Pancreas (tissue), 10 donors: ENCODE measurements around the gene RHOH. TPM values are rescaled to one million over a fixed set of nuclear protein-coding genes. Genes with fewer than 3 reads are reported as not detected.
"Not testable (repeated sequence)": the region's sequence is repeated elsewhere in the genome, so short reads cannot be mapped to it uniquely, and the experiment has no call there.

Experiments
- ATAC-seq, 4 donors: fragments of 200-7000 bp; cut with Tn5 transposase; one replicate each; pipeline versions ENCODE4 v1.8.0 to v1.9.1; 2020; ENCODE audit warnings: mild to moderate bottlenecking in 4 of 4, moderate library complexity in 4 of 4
- DNase-seq, 6 donors: peaks; one replicate each; pipeline ENCODE4 v3.0.0-alpha.2; 2020
- FAIRE-seq: peaks from 2 replicates; lab custom pipeline; 2012; peaks lifted over from hg19 to GRCh38; lab: Jason Lieb, UNC
- H3K27ac ChIP-seq, 4 donors: fragments of 200-600 bp; sonication (generic); 1 replicate in 3 of 4; 2 replicates in 1 of 4; pipeline versions ENCODE4 v1.5.0 to v1.8.0; 2020
- H3K27me3 ChIP-seq, 4 donors: fragments of 200-600 bp; one replicate each; pipeline ENCODE4 v1.8.0; 2021
- H3K36me3 ChIP-seq, 3 donors: fragments of 200-600 bp; sonication (generic) in 1 of 3; one replicate each; pipeline versions ENCODE4 v1.5.0 to v1.8.0; 2020 to 2021
- H3K4me1 ChIP-seq, 3 donors: fragments of 200-600 bp; one replicate each; pipeline ENCODE4 v1.8.0; 2021
- H3K4me3 ChIP-seq, 4 donors: fragments of 200-600 bp; sonication (generic) in 2 of 4; one replicate each; pipeline versions ENCODE4 v1.5.0 to v1.8.0; 2020 to 2021
- H3K9me3 ChIP-seq, 4 donors: fragments of 200-600 bp; one replicate each; pipeline ENCODE4 v1.8.0; 2021
- WGBS, 2 donors: extraction: QIAGEN DNeasy Blood & Tissue Kit; methylation state at CpG; one replicate each; pipeline ENCODE4 v1.1.7; 2013; 5-methylcytosine and 5-hydroxymethylcytosine counted together
- intact Hi-C, 3 donors: fragments of 100-400 bp; cut with DNase I; formaldehyde crosslinking; loops; one replicate each; pipeline versions ENCODE4 v1.11.1 to v1.14.2; 2022
- polyA plus RNA-seq, 2 donors: library from polyadenylated mRNA; stranded (reverse); fragments of 200-250 nt; gene quantifications; one replicate each; pipeline ENCODE4 v1.2.3, GENCODE V29; 2013
- total RNA-seq, 6 donors: library from RNA; stranded (reverse); fragmentation: NEBNext Ultra II Directional in 4 of 6; extraction: Animal tissue kit (Norgen Biotek cat#: 25700) in 4 of 6; gene quantifications; one replicate each; pipeline versions ENCODE4 v1.2.1 to v1.2.4, GENCODE V29; 2021 to 2023
- TF ChIP-seq, protein P1 (sequence below), 4 donors: fragments of 200-600 bp; sonication (generic) in 3 of 4; IDR thresholded peaks; one replicate each; pipeline versions ENCODE4 v1.5.0 to v1.8.0; 2021; ENCODE audit warnings: antibody characterized with exemption in 4 of 4
- donor health status: healthy with polysubstance abuse.
- donor health status: DM: no; HTN: no; CAD: no; lungs with moderate emphysema.
- donor health status: DM: no; HTN: no; CAD: no.
- donor health status: control.
- donor health status: control.
- donor health status: Bipolar disorder and iron deficiency.
- donor health status: DM: yes; HTN: yes; CAD: no.
- donor health status: DM: no; HTN: no; CAD: no.
- donor health status: DM: no; HTN: no; CAD: no.
- donor health status: DM: yes; HTN: yes; CAD: no.

Gene RHOH
- total and polyA plus RNA-seq, 8 donors: 0.08 to 1.8 (median 0.49) TPM

DNA sequence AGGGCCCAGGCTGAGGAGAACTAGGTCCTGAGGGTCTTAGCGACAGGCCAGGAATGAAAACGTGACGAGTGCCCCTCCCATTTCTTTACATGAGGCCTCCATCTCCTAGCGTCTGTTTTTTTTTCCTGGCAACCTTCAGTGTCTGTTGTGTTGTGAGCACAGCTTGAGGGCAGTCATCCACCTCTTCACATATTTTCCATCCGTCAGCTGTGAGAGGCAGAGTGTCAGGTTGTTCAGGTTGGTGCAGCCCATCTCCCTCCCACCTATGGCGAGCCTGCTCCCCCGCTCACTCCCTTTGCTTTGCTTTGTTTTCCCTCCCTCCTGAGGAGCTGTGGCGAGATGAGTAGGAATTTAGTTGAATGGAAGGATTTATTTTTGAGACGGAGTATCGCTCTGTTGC is 86.6 kb downstream of the RHOH start:
- Histone ChIP-seq H3K4me1 (no peaks in the 10 kb centered on the region), H3K36me3 (no peaks in the 10 kb centered on the region), H3K27ac (no peak overlapping the region), H3K9me3 (no peaks in the 10 kb centered on the region), H3K27me3 (no peaks in the 10 kb centered on the region), H3K4me3 (no peak overlapping the region)
- TF ChIP-seq, protein P1, sequence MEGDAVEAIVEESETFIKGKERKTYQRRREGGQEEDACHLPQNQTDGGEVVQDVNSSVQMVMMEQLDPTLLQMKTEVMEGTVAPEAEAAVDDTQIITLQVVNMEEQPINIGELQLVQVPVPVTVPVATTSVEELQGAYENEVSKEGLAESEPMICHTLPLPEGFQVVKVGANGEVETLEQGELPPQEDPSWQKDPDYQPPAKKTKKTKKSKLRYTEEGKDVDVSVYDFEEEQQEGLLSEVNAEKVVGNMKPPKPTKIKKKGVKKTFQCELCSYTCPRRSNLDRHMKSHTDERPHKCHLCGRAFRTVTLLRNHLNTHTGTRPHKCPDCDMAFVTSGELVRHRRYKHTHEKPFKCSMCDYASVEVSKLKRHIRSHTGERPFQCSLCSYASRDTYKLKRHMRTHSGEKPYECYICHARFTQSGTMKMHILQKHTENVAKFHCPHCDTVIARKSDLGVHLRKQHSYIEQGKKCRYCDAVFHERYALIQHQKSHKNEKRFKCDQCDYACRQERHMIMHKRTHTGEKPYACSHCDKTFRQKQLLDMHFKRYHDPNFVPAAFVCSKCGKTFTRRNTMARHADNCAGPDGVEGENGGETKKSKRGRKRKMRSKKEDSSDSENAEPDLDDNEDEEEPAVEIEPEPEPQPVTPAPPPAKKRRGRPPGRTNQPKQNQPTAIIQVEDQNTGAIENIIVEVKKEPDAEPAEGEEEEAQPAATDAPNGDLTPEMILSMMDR (IDR thresholded peaks at IDR 0.05): no peak
- no peak for FAIRE-seq
- 87 to 91% methylated on average over 10 of the region's 10 CpGs for WGBS, 2 donors
- DNase-seq: no peak
- no peak for ATAC-seq
- intact Hi-C loops: no loop called here

- TF ChIP-seq, protein P1 (IDR thresholded peaks at IDR 0.05): no peak
- ATAC-seq (no peak), FAIRE-seq (no peak), DNase-seq (no peak)
- H3K27me3 ChIP-seq: no peaks in the 10 kb centered on the region
- no peak overlapping the region for H3K27ac ChIP-seq
- H3K4me1 ChIP-seq: no peaks in the 10 kb centered on the region
- no peaks in the 10 kb centered on the region for H3K9me3 ChIP-seq
- 86 to 94% methylated on average over 10 of the region's 10 CpGs for WGBS, 2 donors
- no peak overlapping the region for H3K4me3 ChIP-seq
- no peaks in the 10 kb centered on the region for H3K36me3 ChIP-seq
- intact Hi-C loops: no loop called here
Observed at GRCh38 chr4:40283968-40284367, 87.1 kb downstream of the RHOH start.

GRCh38 chr4:40285692-40286091 is 88.9 kb downstream of the RHOH start:
- no peak overlapping the region for H3K27ac ChIP-seq
- no peak overlapping the region for H3K4me3 ChIP-seq
- TF ChIP-seq, protein P1 (IDR thresholded peaks at IDR 0.05): no peak
- H3K27me3 ChIP-seq: no peaks in the 10 kb centered on the region
- 86 to 91% methylated on average over 5 of the region's 5 CpGs for WGBS, 2 donors
- intact Hi-C loops: no loop called here
- no peaks in the 10 kb centered on the region for H3K36me3 ChIP-seq
- no peak for ATAC-seq
- no peak for FAIRE-seq
- no peak for DNase-seq
- no peaks in the 10 kb centered on the region for H3K9me3 ChIP-seq
- no peaks in the 10 kb centered on the region for H3K4me1 ChIP-seq

GRCh38 chr4:40288566-40288965 is 91.7 kb downstream of the RHOH start:
- no peak for DNase-seq
- ATAC-seq: no peak
- no peak for FAIRE-seq
- no peaks in the 10 kb centered on the region for H3K9me3 ChIP-seq
- intact Hi-C loops: no loop called here
- TF ChIP-seq, protein P1 (IDR thresholded peaks at IDR 0.05): no peak
- no peak overlapping the region for H3K27ac ChIP-seq
- H3K27me3 ChIP-seq: no peaks in the 10 kb centered on the region
- 93 to 96% methylated on average over 8 of the region's 8 CpGs for whole genome bisulfite sequencing, 2 donors
- no peaks in the 10 kb centered on the region for H3K36me3 ChIP-seq
- H3K4me3 ChIP-seq: no peak overlapping the region
- H3K4me1 ChIP-seq: no peaks in the 10 kb centered on the region

DNA sequence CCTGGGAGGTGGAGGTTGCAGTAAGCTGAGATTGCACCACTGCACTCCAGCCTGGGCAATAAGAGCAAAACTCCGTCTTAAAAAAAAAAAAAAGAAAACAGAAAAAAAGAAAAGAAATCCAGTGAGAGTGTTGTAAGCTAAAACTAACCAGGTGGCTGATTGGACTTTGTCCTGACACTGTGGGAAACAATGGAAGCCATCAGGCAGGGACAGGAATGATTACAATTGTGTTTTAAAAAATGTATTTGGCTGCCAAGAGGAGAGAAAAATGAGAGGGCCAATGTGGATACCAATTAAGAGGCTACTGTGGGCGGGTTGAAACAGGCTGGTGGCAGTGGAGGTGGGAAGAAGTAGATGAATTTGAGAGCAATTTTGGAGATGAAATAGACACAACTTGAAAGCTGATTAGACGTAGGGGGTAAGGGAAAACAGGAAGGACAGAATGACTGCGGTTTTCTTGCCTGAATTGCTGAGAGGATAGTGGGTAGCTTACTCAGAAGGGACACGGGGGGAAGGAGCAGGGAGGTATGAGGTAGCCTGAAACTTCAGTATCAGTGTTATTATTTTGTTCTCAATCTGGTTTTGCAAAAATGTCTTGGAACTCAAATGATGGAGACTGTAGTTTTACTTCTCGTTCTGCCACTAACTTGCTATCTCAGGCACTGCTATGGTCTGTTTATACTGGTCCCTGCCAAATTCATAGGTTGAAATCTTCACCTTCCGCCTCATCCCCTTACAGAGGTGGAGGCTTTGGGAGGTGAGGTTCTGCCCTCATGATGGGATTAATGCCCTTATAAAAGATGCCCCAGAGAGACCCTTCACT is 92.7 kb downstream of the RHOH start:
- DNase-seq (no peak), FAIRE-seq (no peak), ATAC-seq (peak in 3 of 4 donors; percentile 41 to 79 (median 59))
- intact Hi-C loops: no loop called here
- Histone ChIP-seq H3K4me3 (no peak overlapping the region), H3K36me3 (no peaks in the 10 kb centered on the region), H3K9me3 (no peaks in the 10 kb centered on the region), H3K27me3 (no peaks in the 10 kb centered on the region), H3K27ac (no peak overlapping the region), H3K4me1 (no peaks in the 10 kb centered on the region)
- 52 to 55% methylated on average over 7 of the region's 7 CpGs for WGBS, 2 donors
- TF ChIP-seq, protein P1 (IDR thresholded peaks at IDR 0.05): no peak

GRCh38 chr4:40290611-40291186 is 93.9 kb downstream of the RHOH start:
- intact Hi-C loops, FAIRE-seq: not testable (repeated sequence)

More at GRCh38 chr4:40290611-40291186, 93.9 kb downstream of the RHOH start:
- not testable (repeated sequence) for H3K27ac ChIP-seq, H3K27me3 ChIP-seq, H3K4me3 ChIP-seq, H3K36me3 ChIP-seq, ATAC-seq, H3K9me3 ChIP-seq, H3K4me1 ChIP-seq, DNase-seq
- 91 to 95% methylated on average over 2 of the region's 2 CpGs for WGBS, 2 donors
